Stomach smooth muscle (tissue), 2 donors: ENCODE data around the gene TEKT3.

Experiments
- H3K27ac ChIP-seq: one replicate; pipeline ENCODE4 v1.7.0; 2013; ENCODE audit warnings: mild to moderate bottlenecking, low read length, inconsistent platforms
- H3K27me3 ChIP-seq, 2 donors: one replicate each; pipeline ENCODE4 v1.7.0; 2013; ENCODE audit warnings: low read length in 2 of 2; ENCODE audit not compliant: insufficient read depth in 2 of 2, control insufficient read depth in 1 of 2
- H3K36me3 ChIP-seq, 2 donors: one replicate each; pipeline ENCODE4 v1.7.0; 2013; ENCODE audit warnings: low read length in 2 of 2; ENCODE audit not compliant: control insufficient read depth in 2 of 2, insufficient read depth in 2 of 2
- H3K4me1 ChIP-seq: one replicate; pipeline ENCODE4 v1.7.0; 2013; ENCODE audit warnings: low read length; ENCODE audit not compliant: control insufficient read depth, insufficient read depth
- H3K4me3 ChIP-seq, 2 donors: one replicate each; pipeline ENCODE4 v1.7.0; 2013; ENCODE audit warnings: low read length in 2 of 2
- H3K9ac ChIP-seq, 2 donors: one replicate each; pipeline ENCODE4 v1.7.0; 2013; ENCODE audit warnings: low read length in 2 of 2, mild to moderate bottlenecking in 1 of 2
- H3K9me3 ChIP-seq, 2 donors: one replicate each; pipeline ENCODE4 v1.7.0; 2013; ENCODE audit warnings: low read length in 2 of 2; ENCODE audit not compliant: control insufficient read depth in 2 of 2
- donor health status: healthy.
- donor health status: Pancreatic carcinoma.

Gene TEKT3

GRCh38 chr17:15350777-15351477, 9.5 kb upstream of the TEKT3 start:
- H3K4me1 ChIP-seq, result peaks cover 10% of the 10 kb centered on the region
- peak overlapping the region; percentile 90 for H3K27ac ChIP-seq
- H3K36me3 ChIP-seq, result no peaks in the 10 kb centered on the region
- H3K9ac ChIP-seq, result peak overlapping the region; percentile 10 to 47
- no peaks in the 10 kb centered on the region for H3K27me3 ChIP-seq
- peak overlapping the region; percentile 1 to 58 for H3K4me3 ChIP-seq
- no peaks in the 10 kb centered on the region for H3K9me3 ChIP-seq

DNA sequence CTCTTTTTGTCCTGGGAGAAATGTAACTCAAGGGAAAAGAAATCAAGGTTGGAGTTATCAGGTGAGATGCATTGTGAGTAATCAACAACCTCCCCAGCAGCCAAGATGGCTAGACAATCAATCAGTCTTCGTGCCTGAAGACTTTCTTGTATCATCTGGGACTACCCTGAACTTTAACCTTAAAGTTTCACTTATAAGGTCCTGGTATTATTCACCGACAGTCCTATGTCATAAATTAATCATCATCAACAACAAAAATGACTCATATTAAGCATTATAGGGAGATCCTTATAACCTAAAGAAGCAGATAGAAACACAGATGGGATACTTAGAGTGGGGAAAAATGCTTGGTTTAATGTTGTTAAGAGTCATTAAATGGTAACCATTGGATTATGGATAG, 7.7 kb upstream of the TEKT3 start:
- Histone ChIP-seq H3K9me3 (no peaks in the 10 kb centered on the region), H3K36me3 (no peaks in the 10 kb centered on the region), H3K27ac (no peak overlapping the region), H3K27me3 (no peaks in the 10 kb centered on the region), H3K9ac (no peak overlapping the region), H3K4me3 (no peak overlapping the region), H3K4me1 (peaks cover 10% of the 10 kb centered on the region)

GRCh38 chr17:15348021-15348420, 6.6 kb upstream of the TEKT3 start:
- H3K9me3 ChIP-seq, result no peaks in the 10 kb centered on the region
- no peak overlapping the region for H3K4me3 ChIP-seq
- peaks cover 10% of the 10 kb centered on the region for H3K4me1 ChIP-seq
- no peaks in the 10 kb centered on the region for H3K27me3 ChIP-seq
- no peak overlapping the region for H3K9ac ChIP-seq
- no peaks in the 10 kb centered on the region for H3K36me3 ChIP-seq
- no peak overlapping the region for H3K27ac ChIP-seq

DNA sequence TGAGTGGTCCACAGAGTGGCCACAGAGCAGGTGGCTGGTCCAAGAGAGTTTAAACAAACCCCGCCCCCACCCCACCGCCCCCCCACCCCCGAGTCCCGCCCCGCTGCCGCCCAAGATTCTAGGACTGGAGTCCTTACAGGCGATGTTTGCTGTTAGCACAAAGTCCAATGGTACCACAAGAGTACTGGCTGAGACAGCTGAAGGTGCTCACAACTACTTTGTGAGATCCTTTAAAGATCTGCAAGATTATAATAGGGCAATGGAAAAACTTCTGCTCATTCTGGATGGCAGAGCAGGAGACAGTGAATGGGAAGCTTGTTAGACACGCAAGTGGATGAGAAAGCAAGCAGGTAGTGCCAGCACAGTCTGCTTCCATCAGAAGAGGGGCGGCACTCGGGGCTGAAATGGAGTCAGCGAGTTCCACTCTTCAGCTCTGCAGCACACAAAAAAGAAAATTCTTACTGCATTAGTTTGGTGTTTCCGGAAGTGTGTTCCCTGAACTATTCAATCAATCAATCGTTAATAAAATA, 4.7 kb upstream of the TEKT3 start:
- no peak overlapping the region for H3K9ac ChIP-seq
- H3K4me1 ChIP-seq, result peaks cover 11% of the 10 kb centered on the region
- no peaks in the 10 kb centered on the region for H3K36me3 ChIP-seq
- peaks cover 0 to 7% of the 10 kb centered on the region in 2 donors for H3K27me3 ChIP-seq
- H3K4me3 ChIP-seq, result no peak overlapping the region
- H3K9me3 ChIP-seq, result no peaks in the 10 kb centered on the region
- H3K27ac ChIP-seq, result no peak overlapping the region

DNA sequence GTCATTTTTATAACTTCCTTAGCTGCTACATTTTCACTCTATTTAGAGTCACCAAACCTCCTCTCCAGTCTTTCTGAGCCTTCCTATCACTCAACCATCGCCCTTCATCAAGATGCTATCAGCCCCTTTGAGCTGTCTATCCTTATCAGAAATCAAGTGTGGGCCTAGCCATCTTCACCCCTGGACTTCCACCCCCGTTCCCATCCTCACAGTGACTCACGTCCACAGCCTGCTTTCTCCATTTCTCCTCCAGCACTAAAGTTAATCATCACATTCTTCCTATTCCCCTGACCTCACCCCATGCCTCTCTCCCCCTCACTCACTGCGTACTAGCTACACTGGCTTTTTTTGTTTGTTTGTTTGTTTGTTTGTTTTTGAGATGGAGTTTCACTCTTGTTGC, 2.4 kb upstream of the TEKT3 start:
- peaks cover 0 to 9% of the 10 kb centered on the region in 2 donors for H3K27me3 ChIP-seq
- H3K27ac ChIP-seq, result no peak overlapping the region
- H3K9me3 ChIP-seq, result no peaks in the 10 kb centered on the region
- no peak overlapping the region for H3K9ac ChIP-seq
- H3K4me3 ChIP-seq, result no peak overlapping the region
- H3K4me1 ChIP-seq, result peaks cover 12% of the 10 kb centered on the region
- H3K36me3 ChIP-seq, result no peaks in the 10 kb centered on the region

DNA sequence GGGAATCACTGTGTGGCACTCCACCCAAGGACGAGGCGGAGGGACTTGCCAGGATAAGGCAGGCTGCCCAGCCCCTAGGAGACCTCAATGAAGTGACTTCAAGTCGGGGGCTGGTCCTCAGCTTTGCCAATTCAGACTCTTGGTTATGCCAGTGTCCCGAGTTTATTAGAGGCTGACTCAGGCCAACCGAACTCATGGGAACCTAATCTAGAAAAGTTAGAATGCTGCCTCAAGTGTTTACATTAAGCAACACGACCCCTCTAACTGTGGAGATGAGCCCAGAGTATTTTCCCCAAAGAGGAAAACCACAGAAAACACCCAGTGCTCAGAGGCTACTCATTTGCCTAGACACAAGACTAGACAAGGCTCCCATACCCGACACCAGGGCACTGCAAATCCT, 1.1 kb upstream of the TEKT3 start:
- Histone ChIP-seq H3K9me3 (no peaks in the 10 kb centered on the region), H3K36me3 (no peaks in the 10 kb centered on the region), H3K27me3 (peaks cover 0 to 9% of the 10 kb centered on the region in 2 donors), H3K9ac (no peak overlapping the region), H3K4me3 (no peak overlapping the region), H3K27ac (no peak overlapping the region), H3K4me1 (peaks cover 12% of the 10 kb centered on the region)

DNA sequence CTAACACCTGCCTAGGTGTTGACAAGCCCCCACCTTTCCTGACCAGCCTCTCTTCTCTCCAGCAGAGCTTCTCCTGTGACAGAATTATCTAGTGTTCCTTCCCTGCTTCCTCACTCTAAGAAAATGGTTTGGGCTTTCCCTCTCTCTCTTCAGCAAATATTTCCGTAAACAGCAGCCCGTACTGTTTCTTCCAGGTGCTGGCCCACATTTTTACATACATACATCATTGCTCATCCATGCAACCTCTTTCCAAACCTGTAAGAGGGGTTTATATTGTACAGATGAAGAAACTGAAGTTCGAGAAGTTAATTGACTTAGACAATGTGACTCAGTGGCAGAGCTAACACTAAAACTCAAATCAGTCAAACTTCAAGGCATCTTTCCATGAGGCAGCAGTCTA, 569 bp upstream of the TEKT3 start:
- Histone ChIP-seq H3K4me3 (peak overlapping the region; percentile 47 to 74), H3K36me3 (no peaks in the 10 kb centered on the region), H3K9ac (no peak overlapping the region), H3K27me3 (peaks cover 0 to 9% of the 10 kb centered on the region in 2 donors), H3K4me1 (peaks cover 12% of the 10 kb centered on the region), H3K9me3 (no peaks in the 10 kb centered on the region), H3K27ac (no peak overlapping the region)

DNA sequence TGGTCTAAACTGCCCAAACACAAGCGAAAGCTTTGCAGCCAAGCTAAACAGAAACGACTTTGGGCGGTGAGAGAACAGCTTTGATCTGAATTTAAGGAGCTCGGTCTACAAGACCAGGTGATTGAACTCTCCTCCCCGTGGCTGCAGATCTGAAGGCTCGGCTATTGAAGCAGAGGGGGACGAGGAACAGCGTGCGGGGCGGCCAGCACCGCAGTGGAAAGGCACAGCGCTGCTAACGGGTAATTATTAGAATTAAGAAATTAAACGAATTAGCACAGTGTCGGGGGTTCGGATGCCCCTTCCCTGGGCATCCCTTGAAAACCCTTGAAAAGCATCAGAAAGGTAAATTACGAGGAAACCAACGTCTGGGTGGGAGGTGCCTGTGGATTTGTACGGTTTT, 431 bp downstream of the TEKT3 start:
- H3K27me3 ChIP-seq, result peaks cover 0 to 9% of the 10 kb centered on the region in 2 donors
- H3K36me3 ChIP-seq, result no peaks in the 10 kb centered on the region
- peaks cover 0 to 2% of the 10 kb centered on the region in 2 donors for H3K9me3 ChIP-seq
- peak overlapping the region; percentile 38 to 47 for H3K9ac ChIP-seq
- H3K27ac ChIP-seq, result no peak overlapping the region
- peaks cover 12% of the 10 kb centered on the region for H3K4me1 ChIP-seq
- H3K4me3 ChIP-seq, result peak overlapping the region; percentile 63 to 74

GRCh38 chr17:15335446-15335845, 6.0 kb downstream of the TEKT3 start:
- no peak overlapping the region for H3K27ac ChIP-seq
- no peak overlapping the region for H3K4me3 ChIP-seq
- no peak overlapping the region for H3K9ac ChIP-seq
- peaks cover 0 to 3% of the 10 kb centered on the region in 2 donors for H3K9me3 ChIP-seq
- no peaks in the 10 kb centered on the region for H3K27me3 ChIP-seq
- no peaks in the 10 kb centered on the region for H3K4me1 ChIP-seq
- no peaks in the 10 kb centered on the region for H3K36me3 ChIP-seq

GRCh38 chr17:15334266-15334665, 7.1 kb downstream of the TEKT3 start:
- Histone ChIP-seq H3K27me3 (no peaks in the 10 kb centered on the region), H3K9me3 (peaks cover 0 to 3% of the 10 kb centered on the region in 2 donors), H3K27ac (no peak overlapping the region), H3K36me3 (no peaks in the 10 kb centered on the region), H3K4me1 (no peaks in the 10 kb centered on the region), H3K9ac (no peak overlapping the region), H3K4me3 (no peak overlapping the region)

DNA sequence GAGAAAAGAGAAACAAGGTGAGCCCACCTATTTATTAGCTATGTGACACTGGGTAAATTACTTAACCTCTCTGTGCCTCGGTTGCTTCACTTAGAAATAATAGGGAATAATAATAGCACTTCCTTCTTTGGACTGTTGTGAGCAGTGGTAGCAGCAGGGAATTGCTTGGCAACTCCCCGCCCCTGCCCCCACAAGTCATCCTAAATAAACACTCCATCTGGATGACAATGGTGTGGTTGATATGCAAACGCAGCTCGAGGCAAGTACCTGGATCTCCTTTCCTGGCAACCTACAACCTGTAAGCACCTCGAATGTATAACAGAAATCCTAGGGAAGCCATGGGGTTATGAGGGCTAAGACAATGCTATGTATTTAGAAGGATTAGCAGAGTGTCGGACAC, 9.1 kb downstream of the TEKT3 start:
- Histone ChIP-seq H3K4me3 (no peak overlapping the region), H3K27me3 (no peaks in the 10 kb centered on the region), H3K36me3 (no peaks in the 10 kb centered on the region), H3K9me3 (peaks cover 0 to 3% of the 10 kb centered on the region in 2 donors), H3K9ac (no peak overlapping the region), H3K4me1 (no peaks in the 10 kb centered on the region), H3K27ac (no peak overlapping the region)
